ENCODE results near the gene RPS6KB1.
"Not testable (repeated sequence)": the region's sequence is repeated elsewhere in the genome, so short reads cannot be mapped to it uniquely, and the experiment has no call there.

RPS6KB1 gene

DNA sequence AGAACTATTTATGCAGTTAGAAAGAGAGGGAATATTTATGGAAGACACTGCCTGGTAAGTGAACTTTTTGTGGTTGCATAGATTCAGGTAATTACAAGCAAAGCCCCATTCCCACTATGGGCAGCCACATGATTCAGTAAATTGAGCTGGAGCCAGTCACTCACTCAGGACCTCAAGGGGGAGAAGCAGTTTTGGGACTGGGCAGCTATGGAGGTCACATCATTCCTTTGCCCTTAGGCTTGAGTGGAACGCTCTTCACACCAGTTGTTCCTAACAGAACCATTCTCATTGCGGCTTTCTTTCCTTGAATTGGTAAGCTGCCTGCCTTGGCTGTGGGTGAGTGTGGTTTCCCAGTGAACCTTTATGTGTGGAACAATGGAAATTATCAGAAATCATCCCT lies 37.2 kb downstream of the RPS6KB1 start:
- H3K27me3 ChIP-seq (replicated peaks in 2 of 5; ENCODE audit: control insufficient read depth in 4 of 5, insufficient read depth in 5 of 5, low read length in 4 of 5); H3K4me1 ChIP-seq (ENCODE audit: control extremely low read depth in 1 of 4, control insufficient read depth in 4 of 4, insufficient read depth in 4 of 4, low read length in 3 of 4); CTCF ChIA-PET; H3K9me3 ChIP-seq (ENCODE audit: control extremely low read depth in 1 of 5, control insufficient read depth in 4 of 5, insufficient read depth in 2 of 5, low read depth in 1 of 5, low read length in 4 of 5); H3K4me3 ChIP-seq (ENCODE audit: control insufficient read depth in 1 of 7, extremely low read depth in 1 of 7, insufficient read depth in 4 of 7, low read depth in 2 of 7, low read length in 6 of 7); DNase-seq; POLR2A ChIA-PET: not testable (repeated sequence)
- no CpG with 5 or more reads among the region's 2 CpGs for WGBS (ENCODE audit: insufficient coverage)
- H3K27ac ChIP-seq (ENCODE audit: insufficient read depth in 1 of 2, low read depth in 1 of 2, low read length in 2 of 2, poor library complexity in 1 of 2, severe bottlenecking in 2 of 2): peak overlapping the region in 1 of 2 experiments; percentile 14
- H3K36me3 ChIP-seq (ENCODE audit: control insufficient read depth in 4 of 4, insufficient read depth in 4 of 4, low read length in 3 of 4): peaks cover 8 to 77% (median 12%) of the 10 kb centered on the region in 4 experiments

DNA sequence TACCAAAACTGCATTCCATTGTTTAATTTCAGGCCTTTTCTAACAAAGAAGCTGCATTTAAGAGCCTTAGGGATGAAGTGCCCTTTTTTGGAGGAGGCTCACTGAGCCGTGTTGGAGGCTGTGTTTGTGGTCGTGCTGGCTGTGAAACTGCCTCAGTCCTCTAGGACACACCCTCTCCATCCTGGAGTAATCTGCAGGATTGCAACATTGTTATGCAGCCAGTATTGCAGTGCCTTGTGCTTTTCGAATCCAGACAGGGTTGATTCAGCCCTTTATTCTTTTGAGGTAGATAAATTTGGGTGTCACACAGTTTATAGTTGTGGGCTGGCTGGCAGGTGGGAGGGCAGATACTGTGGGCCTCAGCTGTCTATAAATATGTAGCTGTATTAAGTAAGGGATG lies 37.8 kb downstream of the RPS6KB1 start:
- H3K4me3 ChIP-seq (ENCODE audit: control insufficient read depth in 1 of 7, extremely low read depth in 1 of 7, insufficient read depth in 4 of 7, low read depth in 2 of 7, low read length in 6 of 7); H3K27me3 ChIP-seq (replicated peaks in 2 of 5; ENCODE audit: control insufficient read depth in 4 of 5, insufficient read depth in 5 of 5, low read length in 4 of 5); H3K9me3 ChIP-seq (ENCODE audit: control extremely low read depth in 1 of 5, control insufficient read depth in 4 of 5, insufficient read depth in 2 of 5, low read depth in 1 of 5, low read length in 4 of 5); H3K27ac ChIP-seq (ENCODE audit: insufficient read depth in 1 of 2, low read depth in 1 of 2, low read length in 2 of 2, poor library complexity in 1 of 2, severe bottlenecking in 2 of 2); DNase-seq; H3K4me1 ChIP-seq (ENCODE audit: control extremely low read depth in 1 of 4, control insufficient read depth in 4 of 4, insufficient read depth in 4 of 4, low read length in 3 of 4); POLR2A ChIA-PET; CTCF ChIA-PET: not testable (repeated sequence)
- H3K36me3 ChIP-seq (ENCODE audit: control insufficient read depth in 4 of 4, insufficient read depth in 4 of 4, low read length in 3 of 4): peaks cover 8 to 74% (median 13%) of the 10 kb centered on the region in 4 experiments
- WGBS (ENCODE audit: insufficient coverage): 100% methylated on average over 1 of the region's 3 CpGs

DNA sequence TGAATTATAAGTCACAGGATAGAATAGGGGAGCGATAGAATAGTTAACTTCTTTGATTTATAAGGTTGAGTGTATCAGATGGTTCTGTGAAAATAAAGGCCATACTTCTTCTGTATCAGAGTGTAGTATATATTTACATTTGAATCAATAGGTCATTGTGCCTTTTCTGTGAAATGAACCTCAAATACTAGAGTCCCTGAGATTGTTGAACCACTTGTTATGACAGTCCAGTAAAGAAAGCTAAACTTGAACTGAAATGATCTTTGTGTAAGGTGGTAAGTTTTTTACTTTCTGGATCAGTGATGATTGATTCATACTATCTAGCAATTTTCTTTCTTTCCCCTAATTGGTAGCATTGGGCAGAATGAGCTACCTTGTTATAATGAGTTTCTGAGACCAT lies 40.4 kb downstream of the RPS6KB1 start:
- no CpG with 5 or more reads among the region's 1 CpG for WGBS (ENCODE audit: insufficient coverage)
- CTCF ChIA-PET: interaction anchor here (0.9 to 1.4 kb wide), 2 partner anchors 9 to 13 kb away, joined by 3 read pairs; no protein-coding TSS in a partner anchor
- H3K36me3 ChIP-seq (ENCODE audit: control insufficient read depth in 4 of 4, insufficient read depth in 4 of 4, low read length in 3 of 4): peaks cover 11 to 74% (median 19%) of the 10 kb centered on the region in 4 experiments
- H3K9me3 ChIP-seq (ENCODE audit: control extremely low read depth in 1 of 5, control insufficient read depth in 4 of 5, insufficient read depth in 2 of 5, low read depth in 1 of 5, low read length in 4 of 5); DNase-seq; H3K4me1 ChIP-seq (ENCODE audit: control extremely low read depth in 1 of 4, control insufficient read depth in 4 of 4, insufficient read depth in 4 of 4, low read length in 3 of 4); H3K27ac ChIP-seq (ENCODE audit: insufficient read depth in 1 of 2, low read depth in 1 of 2, low read length in 2 of 2, poor library complexity in 1 of 2, severe bottlenecking in 2 of 2); H3K4me3 ChIP-seq (ENCODE audit: control insufficient read depth in 1 of 7, extremely low read depth in 1 of 7, insufficient read depth in 4 of 7, low read depth in 2 of 7, low read length in 6 of 7); H3K27me3 ChIP-seq (replicated peaks in 2 of 5; ENCODE audit: control insufficient read depth in 4 of 5, insufficient read depth in 5 of 5, low read length in 4 of 5); POLR2A ChIA-PET: not testable (repeated sequence)

DNA sequence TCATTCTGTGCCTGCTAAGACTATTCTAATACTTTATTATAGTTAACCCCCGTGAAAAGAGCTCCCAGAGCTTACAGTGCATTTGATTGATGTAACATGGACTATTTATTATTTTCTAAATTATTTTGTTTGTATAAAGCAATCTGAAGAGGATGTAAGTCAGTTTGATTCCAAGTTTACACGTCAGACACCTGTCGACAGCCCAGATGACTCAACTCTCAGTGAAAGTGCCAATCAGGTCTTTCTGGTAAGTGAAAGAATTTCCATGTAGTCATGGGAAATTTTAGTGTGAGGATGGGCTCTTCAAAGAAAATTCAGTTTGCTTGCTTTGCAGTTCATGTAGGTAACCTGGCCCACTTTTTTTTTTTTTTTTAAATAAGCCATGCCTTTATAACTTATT lies 47.8 kb downstream of the RPS6KB1 start:
- H3K4me3 ChIP-seq (ENCODE audit: control insufficient read depth in 1 of 7, extremely low read depth in 1 of 7, insufficient read depth in 4 of 7, low read depth in 2 of 7, low read length in 6 of 7); POLR2A ChIA-PET: not testable (repeated sequence)
- peaks cover 13 to 60% (median 19%) of the 10 kb centered on the region in 4 experiments for H3K36me3 ChIP-seq (ENCODE audit: control insufficient read depth in 4 of 4, insufficient read depth in 4 of 4, low read length in 3 of 4)

DNA sequence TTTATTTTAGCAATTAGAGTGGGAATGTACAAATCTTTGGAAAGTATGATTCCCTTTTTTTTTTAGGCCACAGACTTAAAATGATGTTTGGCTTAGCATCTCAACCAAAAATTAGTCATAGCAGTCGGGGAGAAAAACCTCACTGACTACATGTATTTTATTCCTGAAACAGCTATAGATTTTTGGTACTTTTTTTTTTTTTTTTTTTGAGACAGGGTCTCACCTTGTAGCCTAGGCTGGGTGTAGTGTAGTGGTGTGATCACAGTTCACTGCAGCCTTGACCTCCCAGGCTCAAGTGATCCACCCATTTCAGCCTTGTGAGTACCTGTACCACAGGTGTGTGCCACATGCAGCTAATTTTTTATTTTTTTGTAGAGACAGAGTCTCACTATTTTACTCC lies 48.2 kb downstream of the RPS6KB1 start:
- no peak overlapping the region for H3K27ac ChIP-seq (ENCODE audit: insufficient read depth in 1 of 2, low read depth in 1 of 2, low read length in 2 of 2, poor library complexity in 1 of 2, severe bottlenecking in 2 of 2)
- no peaks in the 10 kb centered on the region for H3K4me1 ChIP-seq (ENCODE audit: control extremely low read depth in 1 of 4, control insufficient read depth in 4 of 4, insufficient read depth in 4 of 4, low read length in 3 of 4)
- DNase-seq: no peak
- ChIA-PET POLR2A (no interaction called here), CTCF (no interaction called here)
- H3K27me3 ChIP-seq (replicated peaks in 2 of 5; ENCODE audit: control insufficient read depth in 4 of 5, insufficient read depth in 5 of 5, low read length in 4 of 5): no peaks in the 10 kb centered on the region
- H3K9me3 ChIP-seq (ENCODE audit: control extremely low read depth in 1 of 5, control insufficient read depth in 4 of 5, insufficient read depth in 2 of 5, low read depth in 1 of 5, low read length in 4 of 5): no peaks in the 10 kb centered on the region
- H3K36me3 ChIP-seq (ENCODE audit: control insufficient read depth in 4 of 4, insufficient read depth in 4 of 4, low read length in 3 of 4): peaks cover 17 to 60% (median 20%) of the 10 kb centered on the region in 4 experiments
- H3K4me3 ChIP-seq (ENCODE audit: control insufficient read depth in 1 of 7, extremely low read depth in 1 of 7, insufficient read depth in 4 of 7, low read depth in 2 of 7, low read length in 6 of 7): no peak overlapping the region
- no CpG with 5 or more reads among the region's 1 CpG for WGBS (ENCODE audit: insufficient coverage)

More for the DNA sequence above, 47.8 kb downstream of the RPS6KB1 start:
- H3K27ac ChIP-seq (ENCODE audit: insufficient read depth in 1 of 2, low read depth in 1 of 2, low read length in 2 of 2, poor library complexity in 1 of 2, severe bottlenecking in 2 of 2); H3K9me3 ChIP-seq (ENCODE audit: control extremely low read depth in 1 of 5, control insufficient read depth in 4 of 5, insufficient read depth in 2 of 5, low read depth in 1 of 5, low read length in 4 of 5); DNase-seq; H3K4me1 ChIP-seq (ENCODE audit: control extremely low read depth in 1 of 4, control insufficient read depth in 4 of 4, insufficient read depth in 4 of 4, low read length in 3 of 4); H3K27me3 ChIP-seq (replicated peaks in 2 of 5; ENCODE audit: control insufficient read depth in 4 of 5, insufficient read depth in 5 of 5, low read length in 4 of 5); CTCF ChIA-PET: not testable (repeated sequence)
- WGBS (ENCODE audit: insufficient coverage): no CpG with 5 or more reads among the region's 3 CpGs

DNA sequence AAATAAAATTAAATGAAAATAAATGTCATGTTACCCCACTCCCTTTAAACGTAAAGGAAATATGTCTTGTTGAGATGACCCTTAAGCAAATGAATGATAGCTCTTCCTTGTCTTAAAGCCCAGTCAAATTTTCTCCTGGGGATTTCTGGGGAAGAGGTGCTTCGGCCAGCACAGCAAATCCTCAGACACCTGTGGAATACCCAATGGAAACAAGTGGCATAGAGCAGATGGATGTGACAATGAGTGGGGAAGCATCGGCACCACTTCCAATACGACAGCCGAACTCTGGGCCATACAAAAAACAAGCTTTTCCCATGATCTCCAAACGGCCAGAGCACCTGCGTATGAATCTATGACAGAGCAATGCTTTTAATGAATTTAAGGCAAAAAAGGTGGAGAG lies 53.5 kb downstream of the RPS6KB1 start:
- POLR2A ChIA-PET; H3K4me3 ChIP-seq (ENCODE audit: control insufficient read depth in 1 of 7, extremely low read depth in 1 of 7, insufficient read depth in 4 of 7, low read depth in 2 of 7, low read length in 6 of 7); DNase-seq; H3K27me3 ChIP-seq (replicated peaks in 2 of 5; ENCODE audit: control insufficient read depth in 4 of 5, insufficient read depth in 5 of 5, low read length in 4 of 5); H3K9me3 ChIP-seq (ENCODE audit: control extremely low read depth in 1 of 5, control insufficient read depth in 4 of 5, insufficient read depth in 2 of 5, low read depth in 1 of 5, low read length in 4 of 5); H3K4me1 ChIP-seq (ENCODE audit: control extremely low read depth in 1 of 4, control insufficient read depth in 4 of 4, insufficient read depth in 4 of 4, low read length in 3 of 4); CTCF ChIA-PET; H3K27ac ChIP-seq (ENCODE audit: insufficient read depth in 1 of 2, low read depth in 1 of 2, low read length in 2 of 2, poor library complexity in 1 of 2, severe bottlenecking in 2 of 2): not testable (repeated sequence)
- no CpG with 5 or more reads among the region's 7 CpGs for WGBS (ENCODE audit: insufficient coverage)
- H3K36me3 ChIP-seq (ENCODE audit: control insufficient read depth in 4 of 4, insufficient read depth in 4 of 4, low read length in 3 of 4): peaks cover 16 to 34% (median 20%) of the 10 kb centered on the region in 4 experiments

DNA sequence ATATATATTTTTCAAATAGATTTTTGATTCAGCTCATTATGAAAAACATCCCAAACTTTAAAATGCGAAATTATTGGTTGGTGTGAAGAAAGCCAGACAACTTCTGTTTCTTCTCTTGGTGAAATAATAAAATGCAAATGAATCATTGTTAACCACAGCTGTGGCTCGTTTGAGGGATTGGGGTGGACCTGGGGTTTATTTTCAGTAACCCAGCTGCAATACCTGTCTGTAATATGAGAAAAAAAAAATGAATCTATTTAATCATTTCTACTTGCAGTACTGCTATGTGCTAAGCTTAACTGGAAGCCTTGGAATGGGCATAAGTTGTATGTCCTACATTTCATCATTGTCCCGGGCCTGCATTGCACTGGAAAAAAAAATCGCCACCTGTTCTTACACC lies 54.4 kb downstream of the RPS6KB1 start:
- H3K27me3 ChIP-seq (replicated peaks in 2 of 5; ENCODE audit: control insufficient read depth in 4 of 5, insufficient read depth in 5 of 5, low read length in 4 of 5); H3K4me3 ChIP-seq (ENCODE audit: control insufficient read depth in 1 of 7, extremely low read depth in 1 of 7, insufficient read depth in 4 of 7, low read depth in 2 of 7, low read length in 6 of 7); H3K9me3 ChIP-seq (ENCODE audit: control extremely low read depth in 1 of 5, control insufficient read depth in 4 of 5, insufficient read depth in 2 of 5, low read depth in 1 of 5, low read length in 4 of 5); H3K4me1 ChIP-seq (ENCODE audit: control extremely low read depth in 1 of 4, control insufficient read depth in 4 of 4, insufficient read depth in 4 of 4, low read length in 3 of 4); H3K27ac ChIP-seq (ENCODE audit: insufficient read depth in 1 of 2, low read depth in 1 of 2, low read length in 2 of 2, poor library complexity in 1 of 2, severe bottlenecking in 2 of 2); DNase-seq: not testable (repeated sequence)
- CTCF ChIA-PET: interaction anchor here (1.0 kb wide), 1 partner anchor 26 kb away, joined by 3 read pairs; no protein-coding TSS in a partner anchor
- peaks cover 16 to 36% (median 20%) of the 10 kb centered on the region in 4 experiments for H3K36me3 ChIP-seq (ENCODE audit: control insufficient read depth in 4 of 4, insufficient read depth in 4 of 4, low read length in 3 of 4)
- WGBS (ENCODE audit: insufficient coverage): 100% methylated on average over 1 of the region's 4 CpGs
- POLR2A ChIA-PET: interaction anchor here (0.6 kb wide), 1 partner anchor 14 kb away, joined by 4 read pairs; no protein-coding TSS in a partner anchor

Measured in common myeloid progenitor, CD34-positive (primary cell).